NCI-H1930 (cell line): ENCODE measurements around the gene SLC16A2.
"Not testable (repeated sequence)": the region's sequence is repeated elsewhere in the genome, so short reads cannot be mapped to it uniquely, and the experiment has no call there.

ENCODE experiments used
- DNase-seq, 2 experiments: peaks; one replicate each; lab custom pipeline; 2025; lab: John Stamatoyannopoulos, UW

The SLC16A2 gene

GRCh38 chrX:74507191-74507590 lies 85.9 kb downstream of the SLC16A2 start:
- no peak for DNase-seq

- no peak for DNase-seq
Measured at GRCh38 chrX:74509989-74510388, 88.7 kb downstream of the SLC16A2 start.

- DNase-seq: no peak
Measured at GRCh38 chrX:74510401-74510800, 89.1 kb downstream of the SLC16A2 start.

- no peak for DNase-seq
Measured at GRCh38 chrX:74511704-74512103, 90.4 kb downstream of the SLC16A2 start.

GRCh38 chrX:74514384-74514783 lies 93.1 kb downstream of the SLC16A2 start:
- no peak for DNase-seq

- no peak for DNase-seq
Measured at GRCh38 chrX:74515356-74515755, 94.1 kb downstream of the SLC16A2 start.

DNA sequence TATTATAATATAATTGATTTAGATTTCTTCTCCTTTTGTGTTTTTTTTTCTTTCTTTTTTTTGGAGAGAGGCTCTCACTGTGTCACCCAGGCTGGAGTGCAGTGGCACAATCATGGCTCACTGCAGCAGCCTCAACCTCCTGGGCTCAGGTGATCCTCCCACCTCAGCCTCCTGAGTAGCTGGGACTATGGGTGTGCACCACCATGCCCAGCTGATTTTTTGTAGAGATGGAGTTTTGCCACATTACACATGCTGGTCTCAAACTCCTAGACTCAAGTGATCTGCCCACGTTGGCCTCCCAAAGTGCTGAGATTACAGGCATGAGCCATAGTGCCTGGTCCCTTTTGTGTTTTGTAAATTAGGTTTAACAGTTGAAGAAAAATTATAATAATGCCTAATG lies 94.7 kb downstream of the SLC16A2 start:
- DNase-seq: not testable (repeated sequence)

- no peak for DNase-seq
Measured at GRCh38 chrX:74519870-74520269, 98.6 kb downstream of the SLC16A2 start.

DNA sequence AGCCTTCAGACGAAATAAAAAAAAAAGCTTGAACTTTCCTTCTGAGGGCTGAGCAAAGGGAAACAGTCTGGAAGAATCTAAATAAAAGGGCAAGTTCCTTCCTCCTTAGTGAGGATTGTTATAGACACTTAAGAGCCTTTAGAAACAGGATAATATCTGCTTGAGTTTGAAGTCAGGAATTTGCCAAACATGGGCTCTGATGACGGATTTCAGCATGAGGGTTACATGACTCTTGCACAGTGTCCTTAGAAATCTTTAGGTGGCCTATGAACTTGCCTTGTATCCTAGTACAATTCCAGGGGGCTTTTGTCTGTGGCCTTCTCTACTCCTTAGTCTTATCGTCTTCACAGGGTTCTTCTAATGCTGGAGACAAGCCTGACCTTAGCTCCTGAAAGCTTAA lies 99.0 kb downstream of the SLC16A2 start:
- DNase-seq: no peak

GRCh38 chrX:74520896-74521295 lies 99.6 kb downstream of the SLC16A2 start:
- DNase-seq: no peak

GRCh38 chrX:74521961-74522751 lies 100.9 kb downstream of the SLC16A2 start:
- DNase-seq: no peak

DNA sequence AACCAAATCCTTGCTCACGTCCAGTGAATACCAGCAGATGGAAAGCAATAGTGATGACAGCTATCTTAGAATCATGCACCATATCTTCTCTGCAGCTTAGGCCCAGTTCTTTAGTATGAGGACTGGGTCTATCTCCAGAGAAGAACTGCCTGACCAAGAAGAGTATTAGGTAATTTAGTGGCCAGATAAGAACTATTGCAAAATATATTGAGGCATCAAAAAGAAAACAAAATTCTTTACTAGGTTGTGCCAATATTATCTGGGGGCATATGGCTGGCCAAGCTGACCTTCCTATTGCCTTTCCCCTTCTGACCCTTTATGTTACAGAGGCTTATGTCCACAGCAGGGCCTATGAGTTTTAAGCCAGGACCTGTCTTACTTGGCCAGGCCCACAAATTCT lies 101.9 kb downstream of the SLC16A2 start:
- no peak for DNase-seq

GRCh38 chrX:74523870-74524735 lies 102.8 kb downstream of the SLC16A2 start:
- no peak for DNase-seq

- DNase-seq: no peak
Measured at GRCh38 chrX:74525116-74525515, 103.8 kb downstream of the SLC16A2 start.

DNA sequence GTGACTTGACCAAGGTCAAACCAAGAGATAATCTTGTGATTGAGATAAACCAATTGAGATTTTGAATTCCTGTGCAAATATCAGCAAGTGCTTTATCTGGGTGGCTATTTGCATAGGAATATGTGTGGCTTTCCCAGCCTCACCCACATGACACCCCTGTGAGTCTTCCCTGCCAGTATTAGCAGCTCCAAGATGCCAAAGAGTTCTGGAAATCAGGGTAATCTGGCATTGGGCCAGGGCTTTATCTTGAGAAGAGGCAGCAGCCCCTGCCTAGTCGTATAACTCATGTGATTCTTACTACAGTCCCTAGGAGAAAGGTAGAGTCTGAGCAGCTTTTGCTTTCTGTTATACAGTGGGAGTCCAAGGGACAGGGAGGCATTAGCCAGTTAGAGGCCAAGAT lies 105.5 kb downstream of the SLC16A2 start:
- DNase-seq: no peak

DNA sequence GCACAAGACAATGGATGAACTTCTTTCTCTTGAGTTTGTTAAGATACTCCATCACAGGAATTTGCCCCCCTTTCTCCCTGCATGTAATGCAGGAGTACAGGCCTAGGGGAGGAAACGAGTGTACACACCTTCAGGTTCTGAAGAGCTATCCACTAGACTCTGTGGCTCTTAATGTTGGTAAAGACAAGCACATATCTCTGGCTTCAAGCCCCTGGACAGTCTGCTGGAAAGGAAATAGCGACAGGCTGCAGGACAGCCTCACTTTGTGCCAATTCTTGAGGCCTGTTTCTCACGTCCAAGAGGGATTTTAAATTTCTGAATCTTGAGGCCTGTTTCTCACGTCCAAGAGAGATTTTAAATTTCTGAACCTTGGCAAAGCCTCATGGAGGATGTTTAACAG lies 106.1 kb downstream of the SLC16A2 start:
- no peak for DNase-seq

DNA sequence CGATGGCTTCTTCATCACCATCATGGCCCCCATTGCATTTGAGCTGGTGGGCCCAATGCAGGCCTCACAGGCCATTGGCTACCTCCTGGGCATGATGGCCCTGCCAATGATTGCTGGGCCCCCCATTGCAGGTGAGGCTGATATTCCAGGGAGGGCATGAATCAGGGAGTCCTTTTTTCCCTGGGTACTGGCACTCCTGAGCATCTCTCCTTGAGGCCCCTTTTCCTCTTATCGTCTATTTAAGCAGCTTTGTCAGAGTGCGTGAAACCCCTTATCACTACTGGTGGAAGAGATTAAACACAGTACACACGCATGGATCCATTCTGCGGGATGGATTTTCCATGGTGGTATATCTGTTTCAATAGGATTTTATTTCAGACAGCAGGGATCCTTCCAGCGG lies 108.0 kb downstream of the SLC16A2 start:
- DNase-seq: no peak

DNA sequence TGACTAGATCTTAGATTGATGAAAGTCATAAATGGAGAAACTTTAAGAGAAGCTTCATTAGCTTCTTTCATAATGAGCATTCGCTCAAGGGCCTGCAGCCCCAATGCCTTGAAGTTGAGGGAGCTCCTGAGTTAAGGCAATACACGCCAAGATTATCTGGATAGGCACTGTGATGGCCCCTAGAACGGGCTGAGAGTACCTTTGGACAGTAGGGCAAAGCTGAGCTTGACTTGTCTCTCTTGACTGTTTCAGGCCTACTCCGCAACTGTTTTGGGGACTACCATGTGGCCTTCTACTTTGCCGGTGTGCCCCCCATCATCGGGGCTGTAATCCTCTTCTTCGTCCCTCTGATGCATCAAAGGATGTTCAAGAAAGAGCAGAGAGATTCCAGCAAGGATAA lies 109.8 kb downstream of the SLC16A2 start:
- DNase-seq: no peak

DNA sequence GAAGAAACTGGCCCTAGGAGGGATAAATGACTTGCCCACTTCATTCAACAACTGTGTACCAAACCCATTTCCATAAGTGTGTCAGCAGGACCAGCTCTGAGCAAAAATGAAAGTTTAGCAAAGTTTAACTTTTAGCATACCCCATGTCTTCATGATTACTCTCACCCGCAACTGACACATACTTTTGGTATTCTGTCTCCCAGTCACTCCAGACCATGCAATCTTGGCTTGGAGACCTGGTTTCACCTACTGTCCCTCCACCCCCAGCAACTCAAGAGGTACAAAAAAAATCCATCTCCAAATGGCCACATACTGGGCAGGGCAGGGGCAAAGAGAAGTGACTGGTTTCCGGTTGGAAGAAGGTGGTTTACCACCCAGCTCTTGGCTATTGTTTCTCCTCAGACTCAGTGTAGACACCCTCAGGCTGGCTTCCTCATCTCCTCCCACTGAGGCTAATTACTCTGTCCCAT lies 113.3 kb downstream of the SLC16A2 start:
- DNase-seq: no peak

DNA sequence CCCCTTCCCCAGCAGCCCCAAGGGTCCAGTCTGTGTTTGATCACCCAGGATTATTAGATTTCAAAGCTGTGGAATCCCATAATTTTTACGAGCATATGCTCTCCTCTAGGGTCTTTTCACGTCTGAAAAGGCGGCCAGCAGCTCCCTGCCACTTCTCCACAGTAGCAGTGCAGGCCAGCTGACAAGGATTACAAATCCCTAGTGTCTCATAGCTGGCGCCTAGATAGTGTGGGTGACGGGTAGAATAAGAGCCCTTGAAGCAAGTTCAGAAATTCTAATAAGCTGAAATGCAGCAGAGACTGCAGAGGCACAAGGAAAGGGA lies 113.8 kb downstream of the SLC16A2 start:
- DNase-seq: no peak

DNA sequence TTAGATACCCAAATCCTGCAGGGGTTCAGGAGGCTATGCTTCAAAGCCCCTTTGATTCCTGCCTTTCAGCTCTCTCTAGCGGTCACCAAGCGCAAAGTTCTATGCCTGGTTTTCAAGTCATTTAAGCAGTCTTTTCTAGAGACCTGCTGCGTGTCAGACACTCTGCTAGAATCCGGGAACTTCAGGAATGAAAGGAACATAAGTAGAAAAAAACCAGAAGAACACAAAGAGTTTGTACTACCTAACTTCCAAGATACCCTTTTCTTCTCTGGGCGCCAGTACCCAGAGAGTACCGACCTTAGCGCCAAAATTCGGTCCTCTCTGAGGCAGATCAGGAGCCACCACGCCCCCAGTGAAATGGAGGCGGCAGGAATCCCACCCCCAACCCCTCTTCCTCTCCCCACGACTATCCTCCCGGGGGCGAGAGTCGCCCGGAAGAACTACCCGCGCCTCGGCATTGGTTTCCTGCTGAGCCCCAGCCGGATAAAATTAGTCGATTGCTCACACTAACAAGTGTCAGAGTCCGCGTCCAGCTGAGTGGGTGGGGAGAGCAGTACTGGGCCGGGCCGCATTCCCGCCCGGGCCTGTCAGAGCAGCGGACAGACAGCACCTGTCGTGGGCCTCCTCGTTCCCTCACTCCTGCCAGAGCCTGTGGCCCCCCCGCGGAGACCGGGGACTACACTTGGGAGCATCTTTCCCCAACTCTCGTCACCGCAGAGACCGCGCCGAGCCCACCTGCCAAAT lies 114.3 kb downstream of the SLC16A2 start:
- no peak for DNase-seq

- peak in 1 of 2 experiments; percentile 1 for DNase-seq
Measured at GRCh38 chrX:74536152-74536831, 115.0 kb downstream of the SLC16A2 start.
